NCI-H2029 treated with DMSO at 0.1 percent for 48 hours (cell line): Measurements from ENCODE around the gene AQP2.

Source experiments
- DNase-seq: peaks from one replicate; lab custom pipeline; 2025; lab: John Stamatoyannopoulos, UW

Gene AQP2, protein sequence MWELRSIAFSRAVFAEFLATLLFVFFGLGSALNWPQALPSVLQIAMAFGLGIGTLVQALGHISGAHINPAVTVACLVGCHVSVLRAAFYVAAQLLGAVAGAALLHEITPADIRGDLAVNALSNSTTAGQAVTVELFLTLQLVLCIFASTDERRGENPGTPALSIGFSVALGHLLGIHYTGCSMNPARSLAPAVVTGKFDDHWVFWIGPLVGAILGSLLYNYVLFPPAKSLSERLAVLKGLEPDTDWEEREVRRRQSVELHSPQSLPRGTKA

DNA sequence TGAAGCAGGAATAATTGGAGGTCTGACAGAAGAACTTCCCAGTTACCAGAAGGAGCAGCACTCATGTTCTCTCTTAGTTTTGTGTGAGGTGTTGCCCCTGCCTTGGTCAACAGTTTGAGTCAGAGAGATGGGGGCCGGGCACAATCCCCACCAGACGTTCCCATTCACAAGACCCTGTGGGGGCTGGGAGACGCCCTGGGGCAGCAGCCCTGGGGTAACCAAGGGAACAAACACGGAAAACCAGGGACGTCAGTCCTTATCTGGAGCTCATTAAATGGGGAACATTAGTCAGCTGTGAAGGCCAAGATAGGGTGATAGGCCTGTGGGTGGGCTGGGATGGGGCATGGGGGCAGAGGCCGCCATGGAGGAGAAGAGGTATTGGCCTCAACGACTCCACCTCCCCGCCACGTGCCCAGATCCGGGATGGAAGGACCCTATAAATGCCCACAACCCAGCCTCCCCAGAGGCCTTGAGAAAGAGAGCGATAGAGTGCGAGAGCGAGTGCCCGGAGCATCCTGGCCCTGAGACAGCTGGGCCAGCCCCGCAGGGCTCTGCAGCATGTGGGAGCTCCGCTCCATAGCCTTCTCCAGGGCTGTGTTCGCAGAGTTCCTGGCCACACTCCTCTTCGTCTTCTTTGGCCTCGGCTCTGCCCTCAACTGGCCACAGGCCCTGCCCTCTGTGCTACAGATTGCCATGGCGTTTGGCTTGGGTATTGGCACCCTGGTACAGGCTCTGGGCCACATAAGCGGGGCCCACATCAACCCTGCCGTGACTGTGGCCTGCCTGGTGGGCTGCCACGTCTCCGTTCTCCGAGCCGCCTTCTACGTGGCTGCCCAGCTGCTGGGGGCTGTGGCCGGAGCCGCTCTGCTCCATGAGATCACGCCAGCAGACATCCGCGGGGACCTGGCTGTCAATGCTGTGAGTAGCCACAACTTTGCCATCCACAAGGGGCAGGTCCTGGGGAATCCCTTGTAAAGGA lies at the start of gene AQP2:
AQP2 (plus strand) TSS at position 465 of the 979 bp plus-strand sequence; CDS start at position 559, 94 bp downstream.
- no peak for DNase-seq

DNA sequence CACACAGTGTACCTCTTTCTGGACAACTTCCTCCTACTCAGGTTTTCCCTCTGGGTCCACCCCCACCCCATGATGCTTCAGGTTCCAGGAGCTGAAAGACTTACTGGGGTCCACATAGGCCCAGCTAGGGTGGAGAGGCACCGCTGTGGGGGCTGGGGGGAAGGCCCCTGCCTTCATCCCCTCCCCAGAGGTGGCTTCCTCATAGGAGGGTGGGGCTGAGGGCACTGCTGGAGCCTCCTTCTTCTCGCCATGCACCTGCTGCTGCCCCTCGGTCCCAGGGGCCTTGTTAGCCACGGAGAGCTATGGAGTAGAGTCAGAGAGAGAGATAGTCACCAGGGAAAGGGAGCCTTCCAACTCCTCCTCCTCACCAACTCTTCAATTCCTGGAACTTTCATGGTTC lies 49.5 kb upstream of the AQP2 start:
- DNase-seq, result no peak

DNA sequence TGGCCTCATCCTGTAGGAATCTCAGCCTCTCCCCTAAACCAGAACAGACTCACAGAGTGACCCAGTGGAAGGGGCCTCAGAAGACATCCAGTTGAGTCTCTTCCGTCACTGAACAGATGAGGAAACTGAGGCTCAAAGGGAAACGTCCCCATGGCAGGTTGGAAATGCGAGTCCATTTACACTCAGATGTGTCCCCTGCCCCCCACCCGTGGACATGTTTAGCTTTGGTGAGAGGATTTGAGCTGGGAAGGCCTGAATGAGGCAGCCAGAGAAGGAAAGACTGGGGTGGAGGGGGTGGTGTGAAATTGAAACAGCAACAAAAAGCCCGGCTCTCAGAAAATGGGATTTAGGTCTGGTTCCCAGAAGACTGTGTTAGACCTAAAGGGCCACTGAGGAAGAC lies 48.6 kb upstream of the AQP2 start:
- DNase-seq, result no peak

DNA sequence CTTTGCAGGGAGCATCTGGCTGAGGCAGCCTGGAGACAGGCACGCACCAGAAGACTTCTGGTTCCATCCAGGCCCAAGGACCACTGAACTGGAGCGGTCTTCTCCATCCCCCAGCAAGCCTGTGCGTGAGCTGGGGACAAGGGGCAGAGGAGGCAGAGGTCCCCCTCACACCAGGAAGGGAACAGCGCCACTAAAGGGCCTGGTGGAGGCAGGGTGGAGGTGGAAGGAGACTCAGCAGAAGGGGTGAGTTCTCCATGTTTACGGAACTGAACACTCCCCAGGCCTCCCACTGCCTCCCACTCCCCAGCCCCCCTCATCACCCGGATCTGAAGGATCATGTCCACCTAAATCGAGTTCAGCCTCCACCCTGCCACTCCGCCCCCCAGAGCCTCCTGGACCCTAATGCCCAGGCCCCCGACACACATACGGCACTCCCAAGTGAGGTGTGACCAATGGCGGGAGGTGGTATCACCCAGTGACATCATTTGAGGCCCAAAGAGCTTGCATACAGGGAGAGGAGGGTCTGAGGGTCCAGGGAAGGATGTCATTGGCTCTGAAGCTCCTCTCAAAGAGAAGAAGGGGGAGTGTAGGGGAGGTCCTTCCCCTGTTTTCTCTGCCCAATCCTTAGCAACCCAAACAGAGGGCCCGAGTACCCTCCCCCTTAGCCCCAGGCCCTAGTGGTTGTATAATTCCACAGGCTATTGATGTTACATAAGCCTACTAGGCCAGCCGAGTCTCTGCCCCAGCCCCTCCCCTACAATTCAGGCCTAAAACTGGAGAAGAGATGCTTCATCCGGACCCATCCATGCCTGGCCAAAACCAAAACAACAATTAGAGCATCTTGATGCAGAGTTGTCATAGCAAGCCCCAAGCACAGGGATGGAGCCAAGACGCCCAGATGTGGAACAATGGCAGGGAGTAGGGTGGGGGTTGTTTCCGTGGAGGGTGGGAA lies 47.9 kb upstream of the AQP2 start:
- no peak for DNase-seq

DNA sequence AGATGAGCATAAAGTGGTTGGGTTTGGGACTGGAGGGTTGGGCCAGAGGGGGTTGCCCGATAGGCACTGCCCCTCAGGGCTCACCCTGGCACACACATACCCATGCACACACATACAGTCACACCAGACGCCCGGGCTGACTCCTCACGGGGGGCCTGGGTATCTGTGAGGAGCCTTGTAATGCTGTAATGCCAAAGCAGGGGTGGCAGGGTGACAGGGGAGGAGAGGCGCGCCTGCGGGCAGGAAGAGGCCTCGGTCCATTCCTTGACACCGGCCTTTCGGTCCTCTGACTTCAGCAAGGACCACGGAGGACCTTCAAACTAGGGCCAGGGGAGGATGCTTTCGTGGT lies 47.2 kb upstream of the AQP2 start:
- DNase-seq, result no peak

DNA sequence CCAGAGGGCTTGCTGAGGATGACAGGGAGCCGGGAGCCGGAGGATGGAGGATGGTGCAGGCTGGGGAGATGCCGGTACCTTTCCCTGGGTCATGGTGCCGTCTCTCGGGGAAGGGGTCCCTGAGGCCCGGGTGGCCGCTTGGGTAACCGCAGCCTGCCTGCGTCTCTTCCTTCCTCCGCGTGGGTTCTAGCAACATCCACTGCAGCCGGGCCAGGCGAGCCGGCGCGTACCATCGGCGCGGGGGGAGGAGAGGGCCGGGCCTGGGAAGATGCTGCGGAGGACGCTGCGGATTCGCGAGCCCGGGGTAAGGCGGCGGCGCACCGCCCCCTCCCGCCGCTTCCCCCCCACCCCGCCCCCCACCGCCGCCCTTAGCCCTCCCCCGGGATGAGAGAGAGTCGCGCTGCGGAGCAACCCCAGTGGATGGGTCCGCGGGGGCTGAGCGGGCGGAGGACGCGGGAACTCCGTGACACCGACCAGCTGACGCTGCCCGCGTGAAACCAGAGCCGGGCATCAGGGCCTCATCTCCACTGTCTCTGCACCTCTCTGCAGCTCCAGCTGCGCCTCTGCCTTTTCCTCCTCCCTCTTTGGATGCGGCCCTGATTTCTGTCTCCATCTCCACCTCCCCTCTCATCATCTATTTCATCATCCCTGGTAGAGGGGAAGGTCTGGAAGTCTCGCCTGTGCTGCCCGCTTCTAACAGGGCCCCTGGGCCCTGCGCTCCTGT lies 46.7 kb upstream of the AQP2 start, which contains the start of gene FAIM2:
FAIM2 (minus strand) TSS at position 201 of the 724 bp plus-strand sequence; CDS start at position 93, 108 bp downstream.
- DNase-seq, result no peak

DNA sequence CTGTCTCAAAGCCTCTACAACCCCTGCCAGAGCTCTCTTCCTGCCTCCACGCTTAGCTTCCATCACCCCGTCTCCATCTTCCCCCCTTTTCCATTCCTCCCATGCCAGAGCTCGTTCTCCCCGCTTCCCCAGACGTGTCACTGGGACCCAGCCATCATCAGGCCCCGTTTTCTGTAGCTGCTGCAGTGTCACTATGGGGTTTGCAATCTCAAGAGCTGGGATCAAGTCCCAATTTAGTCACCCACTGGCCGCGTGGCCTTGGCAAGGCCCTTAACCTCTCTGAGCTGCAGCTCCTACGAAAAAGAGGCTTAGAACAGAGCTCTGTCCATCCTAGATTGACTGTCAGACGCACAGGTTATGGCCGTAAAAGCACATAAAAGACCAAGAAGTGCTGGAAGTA lies 45.9 kb upstream of the AQP2 start:
- no peak for DNase-seq

DNA sequence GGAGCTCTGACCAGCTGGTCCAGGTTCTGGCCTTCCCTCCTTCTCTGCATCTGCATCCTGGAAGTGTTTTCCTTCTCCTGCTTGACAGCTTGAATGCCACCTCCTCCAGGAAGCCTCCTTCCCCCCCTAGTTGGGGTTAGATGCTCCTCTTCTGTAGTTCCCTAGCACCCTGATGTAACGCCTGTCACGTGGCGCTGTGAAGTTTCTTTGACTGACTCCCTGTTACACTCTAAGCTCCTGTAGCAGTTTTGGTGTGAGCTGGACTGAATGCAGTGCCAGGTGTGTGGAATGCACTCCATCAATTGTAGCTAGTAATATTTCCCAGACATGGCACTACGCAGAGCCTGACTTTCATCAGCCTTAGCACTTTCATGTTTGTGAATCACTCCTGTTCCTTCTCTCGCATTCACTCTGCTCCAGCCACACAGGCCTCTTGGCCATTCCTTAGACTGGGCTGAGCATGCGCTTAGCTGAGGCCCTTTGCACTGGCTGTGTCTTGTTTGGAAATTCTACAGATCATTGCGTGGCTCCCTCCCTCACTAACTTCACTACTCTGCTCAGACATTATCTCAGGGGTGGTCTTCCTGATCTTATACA lies 44.7 kb upstream of the AQP2 start:
- DNase-seq, result no peak

DNA sequence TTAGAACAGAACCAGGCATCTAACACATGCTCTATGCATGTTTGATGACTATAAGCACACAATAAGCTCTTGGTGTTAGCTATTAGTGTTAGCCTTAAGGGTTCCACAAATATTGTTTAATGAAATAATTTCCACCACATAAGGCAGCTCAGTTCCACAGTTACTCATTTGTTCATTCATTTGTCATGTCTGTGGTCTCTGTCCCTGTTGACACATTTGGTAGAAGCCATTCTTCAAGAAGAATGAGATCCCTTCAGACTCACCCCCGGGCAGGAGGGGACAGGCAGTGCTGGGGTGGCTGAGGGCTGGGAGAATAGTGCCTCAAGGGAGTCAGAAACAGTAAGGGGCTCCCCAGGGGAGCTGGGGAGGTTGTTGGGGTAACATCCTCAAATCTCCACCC lies 43.2 kb upstream of the AQP2 start:
- DNase-seq, result no peak

DNA sequence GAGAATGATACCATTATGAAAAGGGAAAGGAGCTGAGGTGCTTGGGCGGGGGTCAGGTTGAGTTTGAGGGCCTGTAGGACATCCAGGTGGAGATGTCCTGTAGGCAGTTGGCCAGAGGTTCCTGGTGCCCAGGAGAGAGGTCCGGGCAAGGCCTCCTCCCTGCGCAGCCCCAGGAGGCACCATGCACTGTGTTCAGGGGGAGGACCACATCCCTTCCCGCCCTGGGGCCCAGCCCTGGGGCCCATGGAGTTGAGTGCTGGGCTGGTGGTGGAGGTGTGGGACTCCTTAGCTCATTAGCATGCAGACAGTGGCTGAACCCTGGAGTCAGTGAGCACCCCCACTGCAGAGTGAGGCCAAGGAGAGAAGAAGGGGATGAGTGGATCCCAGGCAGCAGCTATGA lies 41.2 kb upstream of the AQP2 start:
- DNase-seq, result no peak

DNA sequence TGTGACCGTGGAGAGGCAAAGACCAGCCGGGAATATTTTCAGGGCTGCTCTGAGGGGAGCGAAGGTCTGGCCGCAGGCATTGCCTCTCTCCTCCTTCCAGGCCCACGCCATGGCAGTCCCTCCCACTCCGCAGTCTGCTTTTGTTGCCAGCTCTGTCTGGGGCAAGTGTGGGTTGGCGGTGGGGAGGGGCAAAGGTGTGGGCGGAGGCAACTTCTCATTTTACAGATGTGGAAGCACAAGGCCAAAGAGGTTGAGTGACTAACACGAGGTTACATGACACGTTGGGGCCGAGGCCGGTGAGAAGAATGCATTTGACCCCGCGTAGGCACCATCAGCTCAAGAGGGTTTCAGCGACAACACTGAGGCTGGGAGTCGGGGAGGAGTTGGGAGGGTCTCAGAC lies 40.7 kb upstream of the AQP2 start:
- DNase-seq, result peak; percentile 23

DNA sequence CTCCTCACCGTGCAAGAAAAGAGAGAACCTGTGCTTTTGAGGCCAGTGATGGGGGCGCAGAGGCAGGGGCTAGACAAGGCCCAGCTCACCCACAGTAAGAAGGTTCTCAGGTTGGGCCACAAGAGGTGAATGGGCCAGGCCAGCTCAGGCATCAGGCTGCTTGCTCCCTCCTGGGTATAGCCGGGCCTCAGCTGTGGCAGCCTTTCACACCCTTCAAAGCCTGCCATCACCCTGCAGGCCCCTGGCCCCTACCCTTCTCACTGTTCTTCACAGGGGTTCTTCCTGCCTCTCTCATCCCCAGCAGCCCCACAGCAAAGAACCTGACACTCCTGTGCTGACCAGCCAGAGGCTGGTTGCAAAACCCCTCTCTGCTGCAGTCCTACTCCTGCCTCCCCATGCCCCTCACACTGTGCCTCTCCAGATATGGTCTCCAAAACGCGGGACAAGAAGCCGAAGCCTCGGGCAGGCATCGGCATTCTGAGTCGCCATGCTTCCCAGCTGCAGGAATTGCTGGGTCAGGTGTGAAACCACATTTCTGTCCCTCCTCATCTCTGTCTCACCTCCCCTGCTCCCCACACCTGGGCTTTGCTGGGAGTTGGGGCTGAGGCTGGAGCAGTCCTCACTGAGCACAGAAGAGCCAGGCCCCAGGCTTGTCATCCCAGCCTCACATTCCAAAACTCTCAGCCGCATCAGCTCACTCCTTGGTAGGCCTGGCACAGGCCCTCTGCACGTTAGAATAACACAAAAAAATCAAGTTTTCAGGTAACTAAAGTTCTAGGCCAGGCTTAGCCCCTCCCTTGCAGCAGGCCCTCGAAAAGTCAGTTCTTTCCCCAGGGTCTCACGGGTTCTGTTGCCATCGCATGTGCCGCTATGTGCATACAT lies 40.0 kb upstream of the AQP2 start:
- DNase-seq, result no peak

DNA sequence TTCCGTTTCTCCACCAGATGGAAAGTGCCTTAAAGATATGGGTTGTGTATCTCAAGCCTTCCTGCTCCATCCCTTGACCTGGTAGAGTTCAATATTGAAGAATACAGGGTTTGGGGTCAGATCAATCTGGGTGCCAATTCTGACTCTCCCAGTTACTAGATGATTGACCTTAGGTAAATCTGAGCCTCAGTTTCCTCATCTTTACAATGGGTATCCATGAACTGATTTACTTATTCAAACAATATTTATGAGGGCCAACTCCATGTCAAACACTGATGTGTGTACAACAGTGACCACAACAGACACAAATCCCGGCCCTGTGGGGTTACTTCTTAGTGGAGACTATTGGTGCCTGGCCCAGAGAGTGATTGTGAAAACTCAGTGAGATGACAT lies 39.3 kb upstream of the AQP2 start:
- DNase-seq, result no peak

DNA sequence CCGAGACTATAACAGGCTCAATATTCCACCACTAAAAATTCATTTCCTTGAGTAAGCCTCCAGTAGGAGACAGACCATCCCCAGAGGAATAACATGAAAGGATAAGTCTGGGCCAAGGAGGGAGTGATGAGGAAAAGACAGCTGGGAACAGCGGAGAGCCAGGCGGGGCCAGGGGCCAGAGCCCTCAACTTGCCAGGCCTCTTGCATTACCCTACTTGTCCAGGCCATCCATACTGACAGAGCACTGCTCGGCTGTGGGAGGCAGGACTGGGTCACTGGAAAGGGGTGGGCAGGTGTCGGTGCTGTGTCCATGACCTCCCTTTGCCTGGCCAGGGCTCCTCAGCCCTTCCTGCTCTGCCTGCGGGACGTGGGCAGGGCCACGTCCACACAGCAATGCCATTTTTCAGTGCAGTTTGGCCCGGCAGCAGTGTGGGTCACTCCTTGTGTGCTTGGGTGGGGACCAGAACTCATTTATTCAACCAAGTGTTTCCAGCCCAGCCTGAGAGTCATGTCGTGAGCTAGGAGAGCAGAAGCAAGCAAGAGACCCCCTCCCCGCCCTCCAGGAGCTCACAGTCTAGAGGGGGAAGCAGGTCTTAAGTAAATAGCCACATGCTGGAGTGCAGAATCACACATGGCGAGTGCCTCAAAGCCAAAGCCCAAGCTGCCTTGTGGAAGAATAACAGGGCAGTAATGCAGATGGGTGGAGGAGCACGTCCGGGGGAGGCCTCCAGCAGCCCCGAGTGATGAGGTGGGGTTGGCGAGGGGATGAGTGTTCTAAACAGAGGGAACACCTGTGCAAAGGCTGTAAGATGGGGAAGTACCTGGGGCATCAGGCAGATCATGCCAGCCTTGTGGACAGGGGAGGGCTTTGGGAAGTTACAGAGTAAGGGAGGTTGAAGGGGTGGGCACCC lies 37.9 kb upstream of the AQP2 start:
- DNase-seq, result no peak

DNA sequence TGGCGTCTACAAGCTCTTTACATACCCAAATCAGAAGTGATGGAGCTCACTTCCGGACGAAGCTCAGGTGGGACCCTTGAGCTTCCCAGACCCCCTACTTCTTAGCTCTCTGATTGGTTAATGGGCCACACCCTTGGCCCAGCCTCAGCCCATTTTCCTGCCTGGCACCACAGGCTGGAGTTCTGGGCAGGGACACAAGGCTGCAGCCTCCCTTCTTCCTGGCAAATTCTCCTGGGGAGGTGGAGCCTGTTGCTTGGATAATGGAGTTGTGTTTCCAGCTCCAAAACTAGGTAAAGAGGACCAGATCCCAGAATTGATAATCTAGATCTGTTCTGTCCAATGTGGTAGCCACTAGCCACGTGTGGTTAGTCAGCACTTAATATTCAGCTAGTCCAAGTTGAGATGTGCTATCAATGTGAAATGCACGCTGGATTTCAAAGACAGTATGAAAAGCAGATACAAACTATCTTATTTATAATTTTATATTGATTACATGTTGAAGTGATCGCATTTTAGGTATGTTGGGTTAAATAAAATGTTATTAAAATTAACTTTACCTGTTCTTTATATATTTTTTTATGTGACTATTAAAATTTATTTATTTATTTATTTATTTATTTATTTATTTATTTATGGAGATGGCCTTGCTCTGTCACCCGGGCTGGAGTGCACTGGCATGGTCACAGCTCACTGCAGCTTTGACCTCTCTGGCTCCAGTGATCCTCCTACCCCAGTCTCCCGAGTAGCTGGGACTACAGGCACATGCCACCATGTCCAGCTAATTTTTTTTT lies 34.2 kb upstream of the AQP2 start:
- no peak for DNase-seq

DNA sequence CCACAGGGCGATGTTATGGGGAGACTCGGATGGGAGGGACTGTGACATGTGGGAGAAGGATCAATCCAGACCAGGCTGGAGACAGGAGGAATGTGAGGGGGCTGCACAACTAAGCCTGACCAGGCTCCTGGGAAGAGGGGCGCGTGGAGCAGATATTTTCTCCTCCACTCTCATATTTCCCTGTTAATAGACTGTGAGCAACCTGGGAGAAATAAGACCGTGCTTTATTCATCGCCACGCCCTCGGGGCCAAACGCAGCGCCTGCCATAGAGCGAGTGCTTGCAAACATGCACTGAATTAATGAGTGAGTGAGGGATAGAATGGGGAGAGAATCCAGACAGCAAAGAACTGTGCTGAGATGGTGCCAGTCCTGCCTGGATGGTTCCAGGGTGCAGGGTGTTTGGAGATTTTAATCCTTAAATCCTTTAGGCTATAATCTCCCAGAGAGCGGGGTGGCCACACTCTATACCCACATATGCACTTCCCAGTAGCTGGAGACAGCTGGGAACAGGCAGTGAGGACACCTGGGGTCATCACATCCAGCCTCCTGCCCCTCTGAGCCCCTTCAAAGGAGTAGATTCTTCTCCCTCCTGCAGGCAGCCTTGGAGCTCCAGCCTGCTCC lies 33.3 kb upstream of the AQP2 start:
- DNase-seq, result no peak

DNA sequence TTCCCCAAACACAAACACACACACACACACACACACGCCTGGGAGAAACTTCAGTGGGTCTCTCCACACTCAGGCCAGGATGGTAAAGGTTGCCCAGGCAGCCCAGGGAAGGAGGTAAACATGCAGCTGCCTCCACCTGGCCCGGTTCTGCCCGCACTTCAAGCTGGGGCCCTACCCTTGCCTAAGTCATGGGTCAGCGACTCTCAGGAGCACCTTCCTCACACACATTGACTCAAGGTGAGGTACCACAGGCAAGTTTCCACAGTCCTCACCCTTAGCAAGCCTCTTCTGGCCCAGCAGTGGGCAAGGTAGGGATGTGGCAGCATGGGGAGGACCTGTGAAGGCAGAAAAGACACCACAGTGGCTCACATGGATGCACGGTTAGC lies 32.8 kb upstream of the AQP2 start:
- no peak for DNase-seq
